GM19035 (cell line): ENCODE results near the gene NT5DC3.

Experiments
- ATAC-seq: cut with Tn5 transposase; IDR thresholded peaks from one replicate; pipeline ENCODE4 v1.9.1; 2021; ENCODE audit not compliant: unreplicated experiment

NT5DC3 gene

DNA sequence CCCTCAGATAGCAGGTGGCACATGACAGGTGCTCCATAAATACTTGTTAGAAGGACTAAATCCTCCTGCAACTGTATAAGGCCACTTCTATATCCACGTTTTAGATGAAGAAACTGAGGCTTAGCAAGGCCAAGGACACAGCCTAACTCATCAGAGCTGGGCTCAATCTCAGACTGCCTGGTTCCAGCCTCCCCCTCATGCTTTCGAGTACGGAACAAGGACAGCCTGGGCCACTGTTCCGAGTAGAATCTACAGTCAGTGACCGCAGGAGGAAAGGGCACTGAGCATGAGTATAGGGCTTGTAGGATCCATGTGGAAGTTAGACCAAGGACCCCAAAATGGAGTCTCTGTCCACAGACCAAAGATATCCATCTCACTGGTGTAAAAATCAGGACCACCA lies 84.6 kb downstream of the NT5DC3 start:
- ATAC-seq: no peak

DNA sequence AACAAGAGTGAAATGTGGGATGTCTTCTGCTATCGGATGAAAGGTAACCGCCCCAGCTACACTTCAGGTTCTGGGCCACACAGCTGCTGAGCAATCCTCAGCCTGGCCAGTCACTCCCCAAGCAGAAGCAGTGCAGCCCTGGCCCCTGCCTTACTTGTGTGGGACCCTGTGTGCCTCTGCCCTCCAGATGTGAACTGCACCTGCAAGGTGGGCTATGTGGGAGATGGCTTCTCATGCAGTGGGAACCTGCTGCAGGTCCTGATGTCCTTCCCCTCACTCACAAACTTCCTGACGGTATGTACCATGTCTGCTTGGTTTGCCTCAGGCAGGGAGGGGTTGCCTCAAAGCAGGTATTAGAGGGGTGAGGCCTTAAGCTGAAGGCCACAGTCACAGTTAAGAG lies 85.6 kb downstream of the NT5DC3 start:
- ATAC-seq: no peak

DNA sequence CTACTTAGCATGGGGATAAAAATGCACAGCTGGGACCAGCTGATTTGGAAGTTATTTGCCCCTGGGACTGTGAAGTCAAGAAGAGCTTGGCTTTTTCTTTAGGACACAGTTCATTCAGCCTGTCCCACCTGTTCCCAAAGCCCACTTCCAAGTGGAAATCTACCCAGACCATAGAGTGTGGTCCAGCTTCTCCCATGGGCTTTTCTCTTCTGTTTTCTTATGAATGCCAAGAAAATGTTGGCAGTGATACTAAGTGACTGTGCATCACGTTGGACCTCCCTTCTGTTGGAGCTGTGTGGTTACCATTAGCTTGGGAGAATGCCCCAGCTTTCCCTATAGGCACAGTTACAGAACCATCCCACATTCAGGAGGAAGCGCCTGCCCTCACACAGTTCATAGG lies 89.4 kb downstream of the NT5DC3 start:
- ATAC-seq: no peak

DNA sequence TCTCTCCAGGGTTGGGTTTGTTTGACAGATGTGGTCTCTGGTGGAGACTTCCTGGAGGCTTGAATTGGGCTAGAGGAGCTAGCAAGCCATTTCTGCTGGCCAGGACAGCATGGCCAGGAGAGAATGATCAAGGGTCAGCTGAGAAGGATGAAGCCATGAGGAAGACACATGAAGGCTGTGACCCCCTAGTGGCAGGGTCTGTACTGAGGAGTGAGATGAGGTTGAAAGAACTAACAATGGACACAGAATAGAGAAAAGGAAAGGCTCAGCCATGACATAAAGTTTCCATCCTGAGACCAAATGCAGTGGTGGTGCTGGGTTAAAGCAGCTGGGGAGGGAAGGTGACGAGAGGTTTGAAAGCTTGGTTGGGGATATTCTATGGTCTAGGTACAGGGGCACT lies 89.9 kb downstream of the NT5DC3 start:
- no peak for ATAC-seq

- ATAC-seq: no peak
These were observed 92.2 kb downstream of the NT5DC3 start for GRCh38 chr12:103748875-103749274.

GRCh38 chr12:103748002-103748401 lies 93.0 kb downstream of the NT5DC3 start:
- no peak for ATAC-seq

DNA sequence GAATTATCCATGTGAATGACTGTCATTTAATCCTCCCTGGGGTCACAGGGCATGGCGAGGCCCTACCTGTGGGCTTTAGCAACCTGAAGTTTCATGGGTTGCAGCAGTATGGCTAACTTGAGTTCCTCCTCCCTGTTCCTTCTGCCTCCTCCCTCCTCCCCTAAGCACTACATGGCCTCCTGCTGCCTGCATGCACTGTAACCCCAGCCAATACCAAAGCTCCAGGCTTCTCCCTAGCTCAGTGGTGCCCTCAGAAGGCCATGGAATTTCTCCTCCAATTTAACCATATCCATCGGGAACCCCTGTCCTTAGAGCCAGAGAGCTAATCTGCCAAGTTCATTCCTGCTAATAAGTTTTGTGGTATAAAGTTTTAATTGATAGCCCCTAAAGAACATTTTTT lies 95.1 kb downstream of the NT5DC3 start:
- ATAC-seq: no peak

DNA sequence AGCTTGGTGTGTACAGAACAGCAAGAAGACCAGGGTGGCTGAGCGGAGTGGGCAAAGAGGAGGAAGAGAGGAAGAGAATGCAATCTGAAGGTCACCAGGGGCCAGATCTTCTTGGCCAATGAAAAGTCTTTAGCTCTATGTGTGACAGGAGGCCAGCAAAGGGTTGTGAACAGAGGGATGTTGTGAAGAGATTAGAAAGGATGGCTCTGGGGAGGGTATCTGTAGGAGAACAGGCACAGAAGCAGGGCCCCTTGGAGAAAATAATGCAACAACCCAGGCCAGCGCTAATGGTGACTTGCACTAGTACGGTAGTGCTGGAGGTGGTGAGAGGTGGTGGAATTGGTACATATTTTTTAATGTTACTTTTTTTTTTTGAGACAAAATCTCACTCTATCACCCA lies 97.2 kb downstream of the NT5DC3 start:
- no peak for ATAC-seq

GRCh38 chr12:103742349-103742932 lies 98.6 kb downstream of the NT5DC3 start:
- no peak for ATAC-seq

GRCh38 chr12:103737881-103738280 lies 103.2 kb downstream of the NT5DC3 start:
- ATAC-seq: no peak

- no peak for ATAC-seq
These were observed 104.5 kb downstream of the NT5DC3 start for GRCh38 chr12:103736572-103736971.

GRCh38 chr12:103735291-103735690 lies 105.7 kb downstream of the NT5DC3 start:
- no peak for ATAC-seq

- ATAC-seq: no peak
These were observed 106.2 kb downstream of the NT5DC3 start for GRCh38 chr12:103734863-103735262.

GRCh38 chr12:103731539-103731938 lies 109.5 kb downstream of the NT5DC3 start:
- no peak for ATAC-seq

GRCh38 chr12:103729499-103729898 lies 111.5 kb downstream of the NT5DC3 start:
- ATAC-seq: no peak

- no peak for ATAC-seq
These were observed 112.7 kb downstream of the NT5DC3 start for GRCh38 chr12:103728323-103728722.

- no peak for ATAC-seq
These were observed 113.4 kb downstream of the NT5DC3 start for GRCh38 chr12:103727638-103728037.

DNA sequence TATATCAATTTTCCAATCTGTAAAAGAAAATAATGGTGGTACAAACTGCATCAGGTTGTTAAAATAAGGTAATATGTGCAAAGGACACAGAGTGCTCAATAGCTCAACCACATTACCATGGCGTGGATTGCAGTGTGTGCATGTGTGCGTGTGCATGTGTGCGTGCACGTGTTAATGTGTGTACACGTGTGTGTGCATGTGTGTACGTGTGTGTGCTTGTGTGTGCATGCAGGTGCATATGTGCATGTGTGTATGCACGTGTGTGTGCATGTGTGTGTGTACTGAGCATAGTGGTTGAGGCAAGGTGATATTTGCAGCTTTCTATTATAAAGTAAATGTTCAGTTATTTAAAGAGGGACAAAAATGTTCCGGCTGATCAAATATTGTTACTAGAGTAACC lies 115.6 kb downstream of the NT5DC3 start:
- no peak for ATAC-seq
